Sigmoid colon (tissue), 7 donors: ENCODE data around the gene RNF212B. TPM values are rescaled to one million over a fixed set of nuclear protein-coding genes. Genes with fewer than 3 reads are reported as not detected.
"Not testable (repeated sequence)": the region's sequence is repeated elsewhere in the genome, so short reads cannot be mapped to it uniquely, and the experiment has no call there.

Experiments
- DNase-seq: peaks from one replicate; pipeline ENCODE4 v3.0.0-alpha.2; 2019
- H3K27ac ChIP-seq, 4 donors: fragments of 200-600 bp; sonication (generic); one replicate each; pipeline ENCODE4 v1.5.1; 2016 to 2019; ENCODE audit warnings: mild to moderate bottlenecking in 1 of 4
- H3K27me3 ChIP-seq, 3 donors: fragments of 200-600 bp; sonication (generic); one replicate each; pipeline ENCODE4 v1.5.1; 2019; ENCODE audit warnings: mild to moderate bottlenecking in 1 of 3
- H3K36me3 ChIP-seq, 4 donors: fragments of 200-600 bp; sonication (generic); one replicate each; pipeline ENCODE4 v1.5.1; 2016 to 2019
- H3K4me1 ChIP-seq, 4 donors: fragments of 200-600 bp; sonication (generic); one replicate each; pipeline ENCODE4 v1.5.1; 2017 to 2019
- H3K4me3 ChIP-seq, 4 donors: fragments of 200-600 bp; sonication (generic); one replicate each; pipeline ENCODE4 v1.5.1; 2017 to 2019; ENCODE audit warnings: mild to moderate bottlenecking in 2 of 4, moderate library complexity in 1 of 4
- H3K9me3 ChIP-seq, 4 donors: fragments of 200-600 bp in 3 of 4; sonication (generic) in 3 of 4; one replicate each; pipeline versions ENCODE4 v1.5.1 to v1.6.1; 2013 to 2019
- CTCF ChIP-seq, 4 experiments: fragments of 450-650 bp in 3 of 4; fragments of 200-600 bp in 1 of 4; IDR thresholded peaks; one replicate each; pipeline ENCODE4 v1.5.1; 2016 to 2019; ENCODE audit warnings: antibody characterized with exemption in 4 of 4, mild to moderate bottlenecking in 3 of 4, moderate library complexity in 2 of 4
- EP300 ChIP-seq, 4 donors: sonication (generic); formaldehyde crosslinking; IDR thresholded peaks; one replicate each; pipeline ENCODE4 v1.6.1; 2017; ENCODE audit warnings: antibody characterized with exemption in 4 of 4
- POLR2A ChIP-seq, 2 donors: fragments of 450-650 bp; IDR thresholded peaks; one replicate each; pipeline ENCODE4 v1.6.1; 2016; ENCODE audit warnings: antibody characterized with exemption in 2 of 2, mild to moderate bottlenecking in 2 of 2, moderate library complexity in 2 of 2
- POLR2AphosphoS5 ChIP-seq, 4 donors: sonication (generic); formaldehyde crosslinking; IDR thresholded peaks; one replicate each; pipeline ENCODE4 v1.6.1; 2017; ENCODE audit warnings: antibody characterized with exemption in 4 of 4
- WGBS, 2 donors: extraction: QIAGEN DNeasy Blood & Tissue Kit; methylation state at CpG; one replicate each; pipeline ENCODE4 v1.1.7; 2013; 5-methylcytosine and 5-hydroxymethylcytosine counted together
- intact Hi-C: fragments of 100-400 bp; cut with DNase I; formaldehyde crosslinking; loops from one replicate; pipeline ENCODE4 v1.15.1; 2023
- polyA plus RNA-seq, 3 donors: library from polyadenylated mRNA; stranded (reverse); fragments of 200-250 nt; gene quantifications; one replicate each; pipeline ENCODE4 v1.2.3, GENCODE V29; 2013
- total RNA-seq, 4 donors: library from RNA; depleted of rRNA; stranded (reverse); fragments of >200 nt; gene quantifications; one replicate each; pipeline ENCODE4 v1.1.0, GENCODE V29; 2016
- donor health status: healthy with polysubstance abuse.
- donor health status: Bipolar disorder and iron deficiency.
- donor health status: healthy.

RNF212B gene
- total and polyA plus RNA-seq, 7 donors, result not detected

- Histone ChIP-seq H3K9me3 (no peaks in the 10 kb centered on the region), H3K36me3 (no peaks in the 10 kb centered on the region), H3K4me3 (no peak overlapping the region), H3K27ac (no peak overlapping the region), H3K4me1 (no peaks in the 10 kb centered on the region), H3K27me3 (no peaks in the 10 kb centered on the region)
- intact Hi-C loops, result no loop called here
- WGBS, 2 donors, result 84 to 88% methylated on average over 1 of the region's 1 CpG
- TF ChIP-seq EP300 (IDR thresholded peaks at IDR 0.05), result no peak
- DNase-seq, result no peak
These were observed 8.9 kb upstream of the RNF212B start for GRCh38 chr14:23228812-23229211.

GRCh38 chr14:23232241-23232808 is 5.4 kb upstream of the RNF212B start:
- intact Hi-C loops, H3K36me3 ChIP-seq, DNase-seq, H3K27me3 ChIP-seq, H3K4me1 ChIP-seq, H3K4me3 ChIP-seq, H3K27ac ChIP-seq, H3K9me3 ChIP-seq: not testable (repeated sequence)
- 92 to 93% methylated on average over 38 of the region's 38 CpGs for WGBS, 2 donors

GRCh38 chr14:23240661-23241060 is 2.9 kb downstream of the RNF212B start:
- Histone ChIP-seq H3K27ac (no peak overlapping the region), H3K9me3 (no peaks in the 10 kb centered on the region), H3K4me1 (peaks cover 0 to 10% (median 4%) of the 10 kb centered on the region in 4 donors), H3K4me3 (no peak overlapping the region), H3K36me3 (no peaks in the 10 kb centered on the region), H3K27me3 (no peaks in the 10 kb centered on the region)
- DNase-seq, result no peak
- TF ChIP-seq EP300 (IDR thresholded peaks at IDR 0.05) (no peak), POLR2AphosphoS5 (IDR thresholded peaks at IDR 0.05) (no peak), POLR2A (IDR thresholded peaks at IDR 0.05) (no peak), CTCF (IDR thresholded peaks at IDR 0.05) (no peak)
- intact Hi-C loops, result no loop called here
- WGBS, 2 donors, result 84 to 86% methylated on average over 1 of the region's 1 CpG

- DNase-seq, H3K27ac ChIP-seq, H3K4me3 ChIP-seq, H3K9me3 ChIP-seq, H3K4me1 ChIP-seq, intact Hi-C loops, H3K27me3 ChIP-seq, H3K36me3 ChIP-seq: not testable (repeated sequence)
- 96% methylated on average over 7 of the region's 7 CpGs for WGBS, 2 donors
These were observed 3.5 kb downstream of the RNF212B start for GRCh38 chr14:23241061-23241715.

GRCh38 chr14:23242076-23242475 is 4.3 kb downstream of the RNF212B start:
- intact Hi-C loops, result no loop called here
- no peak overlapping the region for H3K27ac ChIP-seq
- TF ChIP-seq EP300 (IDR thresholded peaks at IDR 0.05), result no peak
- TF ChIP-seq POLR2A (IDR thresholded peaks at IDR 0.05), result no peak
- peaks cover 0 to 10% (median 3%) of the 10 kb centered on the region in 4 donors for H3K4me1 ChIP-seq
- H3K27me3 ChIP-seq, result no peaks in the 10 kb centered on the region
- no peaks in the 10 kb centered on the region for H3K36me3 ChIP-seq
- no peak for DNase-seq
- WGBS, 2 donors, result 88 to 91% methylated on average over 2 of the region's 3 CpGs
- no peaks in the 10 kb centered on the region for H3K9me3 ChIP-seq
- no peak overlapping the region for H3K4me3 ChIP-seq

- no peak for DNase-seq
- peaks cover 0 to 4% (median 2%) of the 10 kb centered on the region in 4 donors for H3K4me1 ChIP-seq
- no peak overlapping the region for H3K27ac ChIP-seq
- no peak overlapping the region for H3K4me3 ChIP-seq
- no peaks in the 10 kb centered on the region for H3K27me3 ChIP-seq
- no peaks in the 10 kb centered on the region for H3K36me3 ChIP-seq
- no peaks in the 10 kb centered on the region for H3K9me3 ChIP-seq
- 86 to 89% methylated on average over 2 of the region's 2 CpGs for WGBS, 2 donors
- TF ChIP-seq EP300 (IDR thresholded peaks at IDR 0.05) (no peak), CTCF (IDR thresholded peaks at IDR 0.05) (no peak), POLR2AphosphoS5 (IDR thresholded peaks at IDR 0.05) (no peak), POLR2A (IDR thresholded peaks at IDR 0.05) (no peak)
- intact Hi-C loops, result no loop called here
These were observed 5.3 kb downstream of the RNF212B start for GRCh38 chr14:23243066-23243465.

GRCh38 chr14:23245282-23245681 is 7.5 kb downstream of the RNF212B start:
- no peak for DNase-seq
- no peak overlapping the region for H3K4me3 ChIP-seq
- H3K27ac ChIP-seq, result no peak overlapping the region
- intact Hi-C loops, result no loop called here
- TF ChIP-seq POLR2AphosphoS5 (IDR thresholded peaks at IDR 0.05), result no peak
- TF ChIP-seq CTCF (IDR thresholded peaks at IDR 0.05), result no peak
- no peak for TF ChIP-seq EP300 (IDR thresholded peaks at IDR 0.05)
- no peak for TF ChIP-seq POLR2A (IDR thresholded peaks at IDR 0.05)
- no peaks in the 10 kb centered on the region for H3K27me3 ChIP-seq
- H3K4me1 ChIP-seq, result no peaks in the 10 kb centered on the region
- no peaks in the 10 kb centered on the region for H3K9me3 ChIP-seq
- no peaks in the 10 kb centered on the region for H3K36me3 ChIP-seq
